Epithelial cell of proximal tubule (primary cell): Measurements from ENCODE around the gene FUT2. TPM values are rescaled to one million over a fixed set of nuclear protein-coding genes. Genes with fewer than 3 reads are reported as not detected.
A peak's percentile ranks its signal among the peaks of the same experiment; 100 is the strongest.

ENCODE experiments used
- DNase-seq: peaks from one replicate; pipeline ENCODE4 v3.0.0-alpha.2; 2011; ENCODE audit warnings: low read depth
- H3K4me3 ChIP-seq: 2 replicates; pipeline ENCODE4 v1.5.1; 2011; ENCODE audit warnings: low read depth, mild to moderate bottlenecking, low read length
- total RNA-seq: library from RNA; depleted of rRNA; stranded (reverse); fragments of >200 nt; gene quantifications from 2 replicates; pipeline ENCODE4 v1.2.3, GENCODE V29; 2015
- TF ChIP-seq, protein P1 (sequence below): conservative IDR thresholded peaks from 2 replicates; pipeline ENCODE4 v1.5.1; 2012; ENCODE audit warnings: low read depth, mild to moderate bottlenecking, low read length

Gene FUT2
- total RNA-seq, 1 donor from 2014 or later: 0.52 TPM

DNA sequence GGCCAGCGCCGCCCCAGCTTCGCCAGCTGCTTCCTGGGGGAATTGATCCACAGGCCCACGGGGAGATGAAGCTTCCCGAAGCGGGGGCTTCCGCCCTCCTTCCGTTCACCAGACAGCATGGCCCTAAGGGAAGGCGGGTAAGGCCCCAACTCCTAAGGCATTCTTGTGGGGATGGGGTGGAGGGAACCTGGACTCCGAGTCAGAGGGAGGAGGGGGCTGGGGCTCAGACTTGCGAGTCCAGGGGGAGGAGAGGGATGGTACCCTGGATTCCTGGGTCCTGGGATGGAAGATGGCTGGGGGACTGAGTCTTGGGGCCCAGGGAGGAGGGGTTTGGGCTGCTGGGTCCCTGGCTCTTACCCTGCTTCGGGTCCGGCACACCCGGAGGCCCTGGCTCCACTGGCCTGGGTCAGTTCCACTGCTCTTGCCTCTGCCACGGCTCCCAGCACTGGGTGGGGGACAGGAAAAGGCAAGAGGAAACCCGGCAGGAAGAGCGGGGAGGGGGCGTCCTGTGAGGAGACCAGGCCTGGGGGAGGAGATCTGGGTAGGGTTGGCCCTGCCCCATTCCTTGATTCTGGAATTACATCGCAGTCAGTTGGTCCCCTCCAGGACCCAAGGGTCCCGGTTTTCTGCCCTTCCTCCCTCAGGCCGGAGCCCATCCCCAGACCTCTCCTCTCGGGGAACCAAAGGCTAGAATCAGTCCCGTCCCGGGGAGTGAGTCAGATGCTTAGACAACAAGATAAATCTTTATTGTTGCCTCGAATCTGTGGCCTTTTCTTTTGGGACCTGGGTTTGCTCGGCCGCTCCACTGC lies 44.6 kb downstream of the FUT2 start, which contains the start of gene RASIP1:
RASIP1 (minus strand) TSS at position 447 of the 809 bp plus-strand sequence; CDS start at position 119, 328 bp downstream.
- DNase-seq: no peak
- H3K4me3 ChIP-seq: peak within 1 kb of the TSS; percentile 48
- TF ChIP-seq, protein P1, sequence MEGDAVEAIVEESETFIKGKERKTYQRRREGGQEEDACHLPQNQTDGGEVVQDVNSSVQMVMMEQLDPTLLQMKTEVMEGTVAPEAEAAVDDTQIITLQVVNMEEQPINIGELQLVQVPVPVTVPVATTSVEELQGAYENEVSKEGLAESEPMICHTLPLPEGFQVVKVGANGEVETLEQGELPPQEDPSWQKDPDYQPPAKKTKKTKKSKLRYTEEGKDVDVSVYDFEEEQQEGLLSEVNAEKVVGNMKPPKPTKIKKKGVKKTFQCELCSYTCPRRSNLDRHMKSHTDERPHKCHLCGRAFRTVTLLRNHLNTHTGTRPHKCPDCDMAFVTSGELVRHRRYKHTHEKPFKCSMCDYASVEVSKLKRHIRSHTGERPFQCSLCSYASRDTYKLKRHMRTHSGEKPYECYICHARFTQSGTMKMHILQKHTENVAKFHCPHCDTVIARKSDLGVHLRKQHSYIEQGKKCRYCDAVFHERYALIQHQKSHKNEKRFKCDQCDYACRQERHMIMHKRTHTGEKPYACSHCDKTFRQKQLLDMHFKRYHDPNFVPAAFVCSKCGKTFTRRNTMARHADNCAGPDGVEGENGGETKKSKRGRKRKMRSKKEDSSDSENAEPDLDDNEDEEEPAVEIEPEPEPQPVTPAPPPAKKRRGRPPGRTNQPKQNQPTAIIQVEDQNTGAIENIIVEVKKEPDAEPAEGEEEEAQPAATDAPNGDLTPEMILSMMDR: no peak

DNA sequence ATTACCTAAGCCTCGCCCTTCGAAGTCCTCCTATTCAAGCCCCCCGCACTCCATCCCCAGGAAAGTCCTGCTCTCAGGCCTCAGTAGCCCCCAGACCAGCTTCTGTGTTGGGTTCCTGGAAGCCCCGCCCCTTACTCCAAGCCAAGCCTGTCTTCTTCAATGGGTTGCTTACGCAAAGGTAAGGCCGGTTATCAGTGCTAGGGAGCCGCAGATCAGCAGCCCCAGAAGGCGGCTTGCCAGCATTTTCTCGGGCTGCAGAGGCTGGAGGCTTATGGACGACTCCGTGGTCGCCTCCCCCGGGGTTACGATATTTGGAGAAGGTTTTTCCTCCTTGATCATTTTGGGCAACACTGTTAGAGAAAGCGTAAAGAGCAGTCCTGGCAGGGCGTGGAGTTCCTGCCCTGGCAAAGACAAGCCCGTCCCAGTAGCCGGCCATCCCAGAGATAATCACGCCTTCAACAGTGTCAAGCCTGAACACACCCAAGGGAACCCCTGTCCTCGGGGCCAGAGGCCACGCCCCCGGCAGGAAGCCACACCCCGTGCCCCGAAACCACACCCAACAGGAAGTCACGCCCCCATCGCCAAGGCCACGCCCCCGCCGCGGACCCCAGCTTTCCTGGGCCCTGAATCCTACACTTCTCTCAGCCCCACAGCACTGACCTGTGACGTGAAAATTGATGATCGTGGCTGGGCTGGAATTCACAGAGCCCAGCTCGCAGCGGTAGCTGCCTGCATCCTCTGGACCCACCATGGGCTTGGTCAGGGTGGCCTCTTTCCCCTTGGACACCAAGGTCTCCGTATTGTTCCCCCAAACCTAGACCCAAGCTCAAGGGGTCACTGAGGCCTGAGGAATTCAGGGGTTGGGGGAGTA lies 45.6 kb downstream of the FUT2 start:
- TF ChIP-seq, protein P1: no peak
- H3K4me3 ChIP-seq: no peak overlapping the region
- no peak for DNase-seq

DNA sequence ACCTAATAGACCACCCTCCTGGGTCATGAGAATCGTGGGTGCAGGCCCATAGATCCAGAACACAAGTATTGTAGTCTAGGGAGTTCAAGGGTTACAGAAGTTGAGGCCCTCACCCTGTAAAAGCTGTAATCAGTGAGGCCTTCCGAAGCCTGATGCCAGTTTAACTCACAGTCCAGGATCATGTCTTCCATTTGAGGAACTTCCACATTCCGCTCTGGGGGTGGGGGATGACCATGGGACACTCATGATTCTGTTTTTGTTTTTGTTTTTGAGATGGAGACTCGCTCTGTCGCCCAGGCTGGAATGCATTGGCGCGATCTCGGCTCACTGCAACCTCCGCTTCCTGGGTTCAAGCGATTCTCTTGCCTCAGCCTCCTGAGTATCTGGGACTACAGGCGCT lies 46.3 kb downstream of the FUT2 start:
- DNase-seq: no peak
- H3K4me3 ChIP-seq: no peak overlapping the region
- TF ChIP-seq, protein P1: no peak

DNA sequence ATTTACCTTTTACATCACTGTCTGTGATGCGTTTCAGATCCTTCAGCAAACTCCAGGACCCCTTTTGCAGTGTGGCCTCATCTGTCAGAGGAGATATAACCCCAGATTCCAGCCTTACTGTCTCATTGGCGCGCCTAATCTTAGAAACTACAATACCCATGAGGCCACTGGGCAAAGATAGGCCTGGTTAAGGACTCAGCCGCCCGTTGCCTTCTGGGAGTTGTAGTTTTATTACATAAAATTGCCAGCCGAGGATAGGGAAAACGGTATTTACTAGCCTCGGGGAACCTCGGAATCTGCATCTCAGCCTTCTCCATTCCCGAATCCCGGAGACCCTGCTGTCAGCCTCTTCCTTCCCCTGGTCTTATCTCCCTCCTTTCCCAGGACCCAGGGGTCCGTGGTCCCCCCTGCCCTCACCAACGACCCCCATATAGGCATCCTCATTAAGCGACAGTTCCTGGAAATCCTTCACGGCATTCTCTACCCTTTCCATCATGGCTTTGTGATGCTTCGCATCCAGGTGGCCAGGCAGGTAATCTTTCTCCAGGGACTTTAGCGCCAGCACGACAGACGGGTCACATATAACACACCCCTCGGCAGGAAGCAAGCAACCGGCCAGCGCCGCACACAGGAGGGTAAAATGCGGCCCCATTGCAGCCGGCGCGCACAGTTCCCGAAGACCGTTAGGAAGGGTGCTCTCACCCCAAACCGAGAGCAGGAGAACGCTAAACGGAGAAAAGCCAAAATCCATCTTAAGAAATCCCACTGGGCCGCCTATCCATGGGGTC lies 49.6 kb downstream of the FUT2 start:
- H3K4me3 ChIP-seq: no peak overlapping the region
- TF ChIP-seq, protein P1: no peak
- DNase-seq: no peak

DNA sequence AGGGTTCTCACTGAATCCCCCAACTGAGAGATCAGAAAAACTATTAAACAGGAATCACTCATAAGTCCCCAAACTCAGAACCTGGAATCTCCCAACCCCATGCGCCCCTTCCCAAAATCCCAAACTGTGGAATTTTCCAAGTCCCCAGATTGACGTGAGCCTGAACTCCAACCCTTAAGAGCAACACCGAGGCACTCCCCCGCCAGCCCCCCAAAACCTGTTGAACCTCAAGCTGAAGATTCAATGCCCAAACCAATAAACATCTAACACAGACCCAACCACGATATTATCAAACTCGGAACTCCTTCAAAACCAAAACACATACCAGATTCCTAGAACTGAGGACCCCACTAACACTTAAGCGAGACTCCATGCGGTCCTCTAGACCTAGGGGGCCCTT lies 50.3 kb downstream of the FUT2 start:
- TF ChIP-seq, protein P1: no peak
- no peak overlapping the region for H3K4me3 ChIP-seq
- no peak for DNase-seq

DNA sequence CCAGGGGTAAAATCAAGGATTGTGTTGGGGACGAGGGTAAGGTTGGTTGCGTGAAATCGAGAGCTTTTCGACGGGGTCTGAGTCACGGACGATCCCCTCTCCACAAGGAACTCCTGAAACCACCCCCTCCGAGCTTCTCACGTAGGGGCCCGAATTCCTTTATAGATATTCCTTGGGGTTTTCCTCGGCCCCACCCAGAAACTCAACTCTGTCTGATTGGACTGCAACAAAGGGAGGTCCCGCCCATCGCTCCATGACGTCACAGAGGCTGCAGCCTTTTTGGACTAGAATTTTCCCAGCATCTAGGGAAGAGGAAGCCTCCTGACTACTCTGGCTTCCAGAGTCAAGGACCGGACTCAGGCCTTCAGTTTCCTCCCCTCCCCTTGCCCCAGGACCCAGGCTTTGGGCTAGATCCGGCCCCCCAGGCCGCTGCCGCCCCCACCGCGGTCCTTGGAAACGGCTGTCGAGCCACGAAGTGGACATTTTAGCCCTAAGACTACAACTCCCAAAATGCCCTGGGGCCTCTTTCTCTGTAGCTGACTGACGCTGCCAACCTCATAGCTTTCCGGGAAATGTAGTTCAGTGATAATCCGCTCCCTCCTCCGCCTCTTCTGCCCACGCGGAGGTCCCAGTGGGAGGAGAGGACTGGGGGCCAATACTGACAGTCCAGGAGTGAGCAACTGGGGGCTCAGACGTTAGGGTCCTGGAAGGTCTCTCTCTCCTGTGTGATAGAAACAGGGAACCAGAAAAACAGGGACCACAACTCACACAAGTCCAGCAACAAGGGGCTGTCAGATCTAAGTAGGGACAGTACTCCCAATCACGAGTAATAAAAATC lies 51.2 kb downstream of the FUT2 start, which contains the start of gene IZUMO1:
IZUMO1 (minus strand) TSS at position 172 of the 838 bp plus-strand sequence. CDS start 1,050 bp downstream, outside the sequence.
- TF ChIP-seq, protein P1: no peak
- H3K4me3 ChIP-seq: peak within 1 kb of the TSS; percentile 62
- peak; percentile 52 for DNase-seq
